Stimulated activated naive CD8-positive, alpha-beta T cell treated with anti-CD3 and anti-CD28 coated beads, Interleukin-15, amount 100 ng/mL, for 72 hours (primary cell): ENCODE data around the gene RANBP17.
"Not testable (repeated sequence)": the region's sequence is repeated elsewhere in the genome, so short reads cannot be mapped to it uniquely, and the experiment has no call there.

Source experiments
- ATAC-seq: fragments of 150-1000 bp; cut with Tn5 transposase; 2 replicates; pipeline ENCODE4 v1.10.0; 2021; ENCODE audit warnings: mild to moderate bottlenecking, moderate library complexity
- DNase-seq, 2 donors: peaks; one replicate each; pipeline ENCODE4 v3.0.0; 2021 to 2022
- H3K27ac Mint-ChIP-seq, 2 donors: one replicate each; pipeline ENCODE4 v1.8.0; 2022; ENCODE audit warnings: mild to moderate bottlenecking in 2 of 2, mixed read lengths in 2 of 2, moderate library complexity in 2 of 2
- H3K27me3 Mint-ChIP-seq: one replicate; pipeline ENCODE4 v1.8.0; 2022; ENCODE audit warnings: mixed read lengths
- H3K4me1 Mint-ChIP-seq: one replicate; pipeline ENCODE4 v1.8.0; 2022; ENCODE audit warnings: mild to moderate bottlenecking, mixed read lengths
- H3K4me3 Mint-ChIP-seq, 2 donors: one replicate each; pipeline ENCODE4 v1.8.0; 2022; ENCODE audit warnings: mild to moderate bottlenecking in 2 of 2, mixed read lengths in 2 of 2, moderate library complexity in 1 of 2
- H3K9me3 Mint-ChIP-seq, 2 donors: one replicate each; pipeline ENCODE4 v1.8.0; 2022; ENCODE audit warnings: mixed read lengths in 2 of 2

The RANBP17 gene

DNA sequence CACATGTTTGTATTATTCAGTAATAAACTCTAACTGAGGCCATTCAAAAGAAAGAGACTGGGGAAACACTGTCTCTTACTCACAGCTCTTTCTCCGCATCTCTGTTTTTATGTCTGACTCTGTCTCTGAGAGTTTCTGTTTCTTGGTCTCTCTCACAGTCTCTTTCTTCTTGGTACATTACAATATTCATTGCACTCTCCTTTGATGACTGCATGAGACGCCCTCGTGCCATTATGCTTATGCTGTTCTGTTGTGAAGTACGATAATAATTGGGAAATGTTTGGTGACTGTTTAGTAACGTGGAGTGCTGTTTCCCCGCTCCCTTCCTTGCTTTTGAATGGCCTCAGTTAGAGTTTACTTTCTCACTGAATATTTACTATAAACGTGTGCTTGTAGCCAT is 421.9 kb downstream of the RANBP17 start:
- no peak overlapping the region for H3K27ac Mint-ChIP-seq
- no peaks in the 10 kb centered on the region for H3K4me1 Mint-ChIP-seq
- H3K4me3 Mint-ChIP-seq: no peak overlapping the region
- ATAC-seq: no peak
- no peak for DNase-seq
- H3K27me3 Mint-ChIP-seq: peaks cover 18% of the 10 kb centered on the region
- H3K9me3 Mint-ChIP-seq: no peaks in the 10 kb centered on the region

DNA sequence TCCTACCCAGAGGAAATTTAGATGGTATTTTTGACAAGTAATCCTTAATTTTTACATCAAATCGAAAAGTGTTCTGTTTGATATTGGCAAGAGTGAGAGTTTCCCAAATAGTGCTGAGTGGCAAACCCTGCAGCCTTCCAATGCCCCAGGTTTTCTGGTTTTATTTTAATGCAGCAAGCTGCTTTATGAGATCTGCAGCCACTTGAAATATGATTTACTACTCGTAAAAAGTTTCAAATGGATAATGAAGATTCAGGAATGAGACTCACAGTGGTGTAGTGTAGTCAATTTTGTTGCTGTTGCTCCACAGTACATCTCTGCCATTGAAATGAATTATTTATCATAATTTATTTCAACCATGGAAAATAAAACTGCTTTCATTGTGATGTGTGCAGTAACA is 423.6 kb downstream of the RANBP17 start:
- no peak overlapping the region for H3K4me3 Mint-ChIP-seq
- no peak for DNase-seq
- H3K4me1 Mint-ChIP-seq: no peaks in the 10 kb centered on the region
- no peak overlapping the region for H3K27ac Mint-ChIP-seq
- no peaks in the 10 kb centered on the region for H3K9me3 Mint-ChIP-seq
- H3K27me3 Mint-ChIP-seq: peaks cover 25% of the 10 kb centered on the region
- no peak for ATAC-seq

DNA sequence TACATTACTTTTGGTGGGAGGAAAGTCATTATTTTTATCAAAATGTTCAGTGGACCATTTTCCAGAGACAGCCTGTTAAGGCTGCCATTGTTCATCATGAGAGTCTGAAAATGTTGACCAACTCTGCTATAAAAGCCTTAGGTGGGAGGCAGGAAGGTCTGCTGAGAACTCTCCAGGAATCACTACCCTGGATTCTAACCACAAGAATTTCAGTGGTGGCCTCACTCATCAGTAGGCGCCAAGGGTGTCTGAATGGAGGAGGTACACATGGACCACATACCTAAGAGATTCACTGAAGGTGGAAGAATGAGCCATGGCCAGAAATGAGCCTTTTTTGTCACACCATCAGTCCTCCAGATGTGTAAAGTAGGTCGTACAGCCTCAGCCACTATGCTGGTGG is 426.2 kb downstream of the RANBP17 start:
- Mint-ChIP-seq H3K4me1 (no peaks in the 10 kb centered on the region), H3K4me3 (no peak overlapping the region), H3K9me3 (no peaks in the 10 kb centered on the region), H3K27ac (no peak overlapping the region), H3K27me3 (peaks cover 25% of the 10 kb centered on the region)
- ATAC-seq (no peak), DNase-seq (no peak)

DNA sequence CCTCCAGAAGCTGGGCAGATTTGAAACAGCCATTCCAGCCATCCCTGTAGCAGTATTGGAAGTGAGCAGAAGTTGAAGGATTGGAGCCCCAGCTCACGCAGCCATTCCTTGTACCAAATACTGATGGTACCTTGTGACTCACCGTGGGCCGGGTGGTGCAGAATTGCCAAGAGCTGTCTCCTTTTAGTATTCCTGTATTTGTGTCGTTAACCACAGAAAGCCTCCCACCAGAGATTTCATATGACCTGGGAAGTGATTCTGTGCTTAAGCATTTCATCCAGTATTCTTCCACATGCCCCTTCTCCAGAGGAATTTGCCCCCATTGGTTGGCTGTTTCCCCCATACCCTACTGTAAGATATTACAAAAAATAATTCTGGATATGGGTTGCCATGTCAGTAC is 429.6 kb downstream of the RANBP17 start:
- DNase-seq (no peak), ATAC-seq (no peak)
- Mint-ChIP-seq H3K4me1 (no peaks in the 10 kb centered on the region), H3K4me3 (no peak overlapping the region), H3K27ac (no peak overlapping the region), H3K27me3 (peaks cover 16% of the 10 kb centered on the region), H3K9me3 (no peaks in the 10 kb centered on the region)

DNA sequence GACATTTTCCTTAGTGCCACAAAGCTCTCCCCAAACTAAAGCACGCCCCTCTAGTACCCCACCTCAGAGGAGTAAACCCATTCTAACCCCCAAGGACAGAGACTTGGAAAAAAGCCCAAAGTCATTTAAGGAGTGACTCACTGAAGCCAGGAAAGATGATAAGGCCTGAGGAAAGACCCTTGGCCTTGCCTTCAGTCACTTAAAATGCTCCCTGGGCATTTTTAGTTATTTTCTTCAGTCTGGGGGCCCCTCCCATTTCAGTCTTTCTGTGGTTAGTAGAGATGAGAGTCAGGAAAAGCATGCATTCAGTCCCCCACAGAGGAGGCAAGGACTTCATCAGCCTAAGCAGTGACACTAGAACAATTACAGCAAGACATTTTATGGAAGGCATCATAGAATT is 433.5 kb downstream of the RANBP17 start:
- H3K27me3 Mint-ChIP-seq: peaks cover under 1% of the 10 kb centered on the region
- DNase-seq (no peak), ATAC-seq (no peak)
- H3K27ac Mint-ChIP-seq: no peak overlapping the region
- no peaks in the 10 kb centered on the region for H3K9me3 Mint-ChIP-seq
- H3K4me3 Mint-ChIP-seq: no peak overlapping the region
- no peaks in the 10 kb centered on the region for H3K4me1 Mint-ChIP-seq

DNA sequence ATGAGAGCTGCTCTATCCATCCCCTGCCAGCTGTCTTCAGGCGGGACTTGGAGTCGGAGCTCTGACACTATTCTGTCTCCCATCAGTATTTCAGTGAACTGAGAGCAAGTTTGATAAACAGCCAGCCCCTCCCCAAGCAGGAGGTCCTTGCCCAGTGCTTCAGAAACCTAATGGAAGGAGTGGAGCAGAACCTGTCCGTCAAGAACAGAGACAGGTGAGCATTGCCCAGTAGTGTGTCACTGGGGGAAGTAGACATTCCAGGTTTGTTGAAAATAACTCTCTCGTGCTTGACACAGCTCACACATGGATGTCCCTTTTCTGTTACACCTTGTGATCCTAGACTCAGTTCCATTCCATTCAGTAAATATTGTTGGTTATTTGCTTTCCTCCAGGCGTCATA is 434.0 kb downstream of the RANBP17 start:
- Mint-ChIP-seq H3K4me1 (no peaks in the 10 kb centered on the region), H3K27ac (no peak overlapping the region), H3K9me3 (no peaks in the 10 kb centered on the region), H3K4me3 (no peak overlapping the region), H3K27me3 (peaks cover 5% of the 10 kb centered on the region)
- DNase-seq: no peak
- ATAC-seq: no peak

DNA sequence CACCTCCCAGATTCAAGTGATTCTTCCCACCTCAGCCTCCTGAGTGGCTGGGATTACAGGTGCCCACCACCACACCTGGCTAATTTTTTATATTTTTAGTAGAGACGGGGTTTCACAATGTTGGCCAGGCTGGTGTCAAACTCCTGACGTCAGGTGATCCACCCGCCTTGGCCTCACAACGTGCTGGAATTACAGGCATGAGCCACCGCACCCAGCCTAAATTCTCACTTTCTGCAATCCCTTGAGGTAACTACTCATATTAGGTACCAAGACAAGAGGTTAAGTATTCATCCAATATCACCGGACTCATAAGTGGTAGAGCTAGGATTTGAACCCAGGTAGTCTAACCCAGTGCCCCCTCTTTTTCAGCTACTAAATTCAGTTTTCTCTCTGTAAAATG is 436.1 kb downstream of the RANBP17 start:
- not testable (repeated sequence) for H3K27ac Mint-ChIP-seq, DNase-seq, H3K9me3 Mint-ChIP-seq, ATAC-seq, H3K4me3 Mint-ChIP-seq, H3K4me1 Mint-ChIP-seq
- peaks cover 10% of the 10 kb centered on the region for H3K27me3 Mint-ChIP-seq

DNA sequence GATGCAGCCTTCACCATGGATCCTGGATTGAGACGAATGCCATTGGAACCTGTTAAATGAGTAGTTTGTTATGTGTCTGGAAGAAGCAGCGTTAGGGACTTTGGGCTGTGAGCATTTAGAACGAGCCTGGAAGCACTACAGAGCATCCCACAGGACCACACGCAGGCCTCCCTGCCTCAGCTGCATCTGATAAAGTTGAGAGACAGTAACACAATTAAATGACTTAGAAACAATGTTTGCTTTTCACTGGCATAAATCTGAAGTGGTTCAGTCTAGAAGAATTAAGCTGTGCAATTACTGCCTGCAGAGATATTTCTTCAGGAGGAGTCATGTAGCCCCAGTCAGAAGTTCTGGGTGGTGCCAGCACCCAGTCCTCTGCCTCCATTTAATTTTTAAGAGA is 437.4 kb downstream of the RANBP17 start:
- ATAC-seq (no peak), DNase-seq (no peak)
- H3K27ac Mint-ChIP-seq: no peak overlapping the region
- no peaks in the 10 kb centered on the region for H3K4me1 Mint-ChIP-seq
- H3K27me3 Mint-ChIP-seq: peaks cover 23% of the 10 kb centered on the region
- no peaks in the 10 kb centered on the region for H3K9me3 Mint-ChIP-seq
- no peak overlapping the region for H3K4me3 Mint-ChIP-seq

DNA sequence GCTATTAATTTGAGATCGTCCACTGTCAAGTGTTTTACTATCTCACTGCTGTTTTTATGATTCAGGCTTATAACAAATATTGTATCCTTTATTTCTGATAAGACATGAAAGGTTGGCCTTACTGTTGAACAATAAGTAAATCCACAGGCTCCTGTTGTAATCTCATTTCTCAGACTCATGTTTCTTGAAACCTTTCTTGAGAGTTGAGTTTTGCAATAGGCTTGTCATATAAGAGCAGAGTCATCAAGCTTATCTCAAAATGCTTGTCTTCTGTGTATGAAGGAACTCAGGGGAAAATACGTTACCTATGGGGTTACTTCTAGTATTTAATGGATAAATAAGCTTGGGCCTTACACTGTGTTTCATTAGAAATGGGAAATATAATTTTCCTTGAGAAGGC is 438.0 kb downstream of the RANBP17 start:
- H3K4me3 Mint-ChIP-seq: no peak overlapping the region
- peaks cover 29% of the 10 kb centered on the region for H3K27me3 Mint-ChIP-seq
- ATAC-seq: no peak

DNA sequence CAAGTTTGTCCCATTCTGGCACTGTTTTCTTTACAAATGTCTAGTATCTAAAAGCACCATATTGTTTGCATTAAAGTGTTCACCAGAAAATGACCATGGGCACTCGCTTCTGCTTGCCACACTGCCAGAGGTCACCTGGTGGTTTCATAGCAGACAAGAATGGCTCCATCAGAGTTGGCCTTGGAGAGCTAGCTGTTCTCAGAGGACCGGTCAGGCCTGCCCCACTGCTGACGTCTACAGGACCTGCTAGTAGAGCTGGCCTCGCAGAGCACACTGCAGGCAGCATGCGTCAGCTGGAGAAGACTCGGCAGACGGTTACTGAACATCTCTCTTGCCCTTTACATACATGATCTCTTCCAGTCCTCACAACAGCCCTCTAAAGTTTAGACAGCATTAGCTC is 438.5 kb downstream of the RANBP17 start:
- Mint-ChIP-seq H3K4me1 (no peaks in the 10 kb centered on the region), H3K4me3 (no peak overlapping the region), H3K27ac (no peak overlapping the region), H3K9me3 (no peaks in the 10 kb centered on the region), H3K27me3 (peaks cover 34% of the 10 kb centered on the region)
- no peak for DNase-seq
- no peak for ATAC-seq

More for the DNA sequence above, 438.0 kb downstream of the RANBP17 start:
- no peaks in the 10 kb centered on the region for H3K4me1 Mint-ChIP-seq
- DNase-seq: no peak
- no peaks in the 10 kb centered on the region for H3K9me3 Mint-ChIP-seq
- H3K27ac Mint-ChIP-seq: no peak overlapping the region

DNA sequence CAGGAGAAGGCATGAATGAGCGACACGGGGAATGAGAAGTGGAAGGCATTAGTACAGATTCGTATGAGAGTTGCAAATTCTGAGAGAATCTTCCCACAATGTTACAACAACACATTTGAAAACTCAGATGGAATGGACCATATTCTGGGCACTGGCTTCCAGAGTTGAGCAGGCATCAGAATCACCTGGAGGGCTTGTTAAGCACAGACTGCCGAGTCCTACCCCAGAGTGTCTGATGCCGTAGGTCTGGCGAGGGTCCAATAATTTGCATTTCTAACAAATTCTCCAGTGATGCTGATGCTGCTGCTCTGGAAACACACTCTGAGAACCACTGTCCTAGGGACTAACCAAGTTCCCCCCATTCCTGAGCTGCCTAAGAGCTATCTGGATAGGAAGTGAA is 444.3 kb downstream of the RANBP17 start:
- DNase-seq (no peak), ATAC-seq (no peak)
- H3K27ac Mint-ChIP-seq: no peak overlapping the region
- H3K4me3 Mint-ChIP-seq: no peak overlapping the region
- H3K4me1 Mint-ChIP-seq: peaks cover 32% of the 10 kb centered on the region
- H3K27me3 Mint-ChIP-seq: peaks cover 84% of the 10 kb centered on the region
- H3K9me3 Mint-ChIP-seq: no peaks in the 10 kb centered on the region

DNA sequence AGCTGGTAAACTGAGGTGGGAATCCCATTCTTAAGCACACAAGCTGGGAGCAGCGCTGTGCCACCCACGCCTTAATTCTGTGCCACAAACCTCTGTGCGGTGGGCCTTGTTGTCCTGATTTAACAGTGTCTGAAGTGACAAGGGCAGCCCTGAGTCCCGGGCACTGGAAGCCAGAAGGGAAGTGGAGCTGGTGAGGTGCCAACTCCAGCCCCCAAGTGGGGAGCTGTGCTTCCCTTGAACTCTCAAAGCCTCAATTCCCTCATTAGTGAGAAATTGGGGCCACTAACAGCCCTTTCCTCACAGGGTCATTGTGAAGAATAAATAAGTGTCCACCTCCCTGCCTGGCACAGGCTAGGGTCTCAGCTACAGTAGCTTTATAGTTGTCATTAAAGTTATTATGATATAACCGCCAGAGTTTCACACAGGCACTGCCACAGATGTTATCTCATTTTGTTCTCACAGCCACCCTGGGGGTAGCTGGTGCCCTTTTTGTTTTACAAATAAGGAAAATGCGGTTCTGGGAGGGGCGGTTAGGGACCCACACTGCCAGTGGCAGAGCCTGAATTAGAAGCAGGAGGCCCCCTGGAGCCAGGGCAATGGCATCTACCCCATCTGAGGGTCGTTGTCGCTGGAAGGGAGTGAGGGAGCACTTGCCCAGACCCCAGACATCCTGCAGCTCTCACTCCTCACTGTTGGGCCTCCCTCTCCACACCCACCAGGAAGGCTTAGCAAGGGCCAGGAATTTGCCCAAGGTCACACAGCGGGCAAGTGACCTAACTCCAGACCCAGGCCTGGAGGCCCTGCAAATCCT is 445.2 kb downstream of the RANBP17 start:
- no peaks in the 10 kb centered on the region for H3K9me3 Mint-ChIP-seq
- no peak for ATAC-seq
- H3K27me3 Mint-ChIP-seq: peaks cover 86% of the 10 kb centered on the region
- DNase-seq: no peak
- H3K27ac Mint-ChIP-seq: no peak overlapping the region
- peaks cover 33% of the 10 kb centered on the region for H3K4me1 Mint-ChIP-seq
- H3K4me3 Mint-ChIP-seq: no peak overlapping the region

DNA sequence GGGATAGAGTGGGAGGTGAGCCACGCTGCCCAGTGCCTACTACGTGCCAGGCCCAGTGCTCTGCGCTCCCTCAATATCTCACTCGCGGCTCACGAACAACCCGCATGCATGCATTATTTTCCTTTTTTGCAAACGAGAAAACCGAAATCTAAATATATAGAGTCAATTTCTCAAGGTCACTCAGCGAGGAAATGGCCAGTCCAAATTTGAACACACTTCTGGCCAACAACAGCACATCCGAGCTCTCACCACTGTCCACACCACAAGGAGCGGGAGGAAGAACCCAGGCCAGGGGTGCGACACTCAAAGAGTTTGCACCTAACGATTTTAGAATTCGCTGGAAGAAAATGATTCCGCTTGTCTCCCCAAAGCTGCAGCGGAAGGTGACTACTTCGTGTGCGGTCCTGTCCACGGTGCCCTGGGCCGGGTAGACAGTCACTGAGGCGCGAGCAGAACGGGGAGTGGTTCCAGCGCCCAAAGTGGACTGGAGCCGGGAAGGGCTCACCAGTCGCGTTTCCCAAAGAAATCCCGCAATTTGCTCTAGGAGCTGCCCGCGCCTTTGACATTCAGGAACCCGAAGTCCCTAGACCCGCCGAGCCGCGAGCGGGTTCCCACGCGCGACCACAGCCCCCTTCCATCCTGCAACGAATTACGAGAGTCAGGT is 446.1 kb downstream of the RANBP17 start:
- H3K4me1 Mint-ChIP-seq: peaks cover 42% of the 10 kb centered on the region
- ATAC-seq (no peak), DNase-seq (no peak)
- no peak overlapping the region for H3K4me3 Mint-ChIP-seq
- H3K27me3 Mint-ChIP-seq: peaks cover 94% of the 10 kb centered on the region
- no peak overlapping the region for H3K27ac Mint-ChIP-seq
- H3K9me3 Mint-ChIP-seq: no peaks in the 10 kb centered on the region

DNA sequence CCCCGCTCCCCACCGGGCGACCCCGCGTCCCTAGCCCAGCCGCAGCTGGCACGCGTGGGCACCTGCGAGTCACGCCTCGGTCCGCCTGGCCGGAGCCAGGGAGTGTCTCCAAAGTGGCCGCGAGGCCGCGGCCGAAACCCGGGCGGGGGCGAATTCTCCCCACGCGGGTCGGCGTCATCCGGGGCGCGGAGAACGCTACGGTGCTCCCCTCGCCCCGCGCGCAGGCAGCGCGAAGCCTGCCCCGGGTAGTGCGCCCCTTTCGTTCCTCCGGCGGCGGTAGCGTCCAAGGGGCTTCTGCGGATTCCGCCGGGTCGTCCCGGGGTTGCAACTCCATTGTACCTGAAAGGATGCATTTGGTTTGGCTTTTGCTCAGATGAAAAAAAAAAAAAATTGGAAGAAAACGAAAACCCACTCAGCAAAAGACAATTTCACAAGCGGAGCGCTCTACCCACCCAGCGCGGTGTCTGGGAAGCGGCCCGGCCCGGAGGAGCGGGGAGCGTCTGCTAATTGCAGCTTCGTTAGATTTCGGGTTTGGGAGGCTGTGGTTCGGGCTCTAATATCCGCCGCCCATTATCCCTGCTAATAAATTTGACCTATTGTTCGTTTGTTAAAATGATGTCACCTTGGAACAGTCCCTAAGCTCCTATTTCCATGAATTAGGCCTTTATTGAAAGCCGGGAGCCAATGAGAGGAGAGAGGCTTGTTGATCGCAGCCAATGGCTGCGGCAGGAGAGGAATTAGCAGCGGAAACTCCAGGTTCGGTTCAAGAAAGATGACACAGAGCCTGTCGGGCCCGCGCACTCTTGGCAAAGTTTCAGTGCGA is 446.8 kb downstream of the RANBP17 start, which contains the start of gene TLX3:
Gene TLX3 (plus strand): TSS at position 796 of the 823 bp plus-strand sequence. CDS start 118 bp downstream, outside the sequence.
- no peak for DNase-seq
- peak within 1 kb of the TSS; percentile 64 to 84 for H3K4me3 Mint-ChIP-seq
- no peaks in the 10 kb centered on the region for H3K9me3 Mint-ChIP-seq
- H3K4me1 Mint-ChIP-seq: peaks cover 49% of the 10 kb centered on the region
- no peak for ATAC-seq
- peaks cover 94% of the 10 kb centered on the region for H3K27me3 Mint-ChIP-seq
- no peak within 1 kb of the TSS for H3K27ac Mint-ChIP-seq

DNA sequence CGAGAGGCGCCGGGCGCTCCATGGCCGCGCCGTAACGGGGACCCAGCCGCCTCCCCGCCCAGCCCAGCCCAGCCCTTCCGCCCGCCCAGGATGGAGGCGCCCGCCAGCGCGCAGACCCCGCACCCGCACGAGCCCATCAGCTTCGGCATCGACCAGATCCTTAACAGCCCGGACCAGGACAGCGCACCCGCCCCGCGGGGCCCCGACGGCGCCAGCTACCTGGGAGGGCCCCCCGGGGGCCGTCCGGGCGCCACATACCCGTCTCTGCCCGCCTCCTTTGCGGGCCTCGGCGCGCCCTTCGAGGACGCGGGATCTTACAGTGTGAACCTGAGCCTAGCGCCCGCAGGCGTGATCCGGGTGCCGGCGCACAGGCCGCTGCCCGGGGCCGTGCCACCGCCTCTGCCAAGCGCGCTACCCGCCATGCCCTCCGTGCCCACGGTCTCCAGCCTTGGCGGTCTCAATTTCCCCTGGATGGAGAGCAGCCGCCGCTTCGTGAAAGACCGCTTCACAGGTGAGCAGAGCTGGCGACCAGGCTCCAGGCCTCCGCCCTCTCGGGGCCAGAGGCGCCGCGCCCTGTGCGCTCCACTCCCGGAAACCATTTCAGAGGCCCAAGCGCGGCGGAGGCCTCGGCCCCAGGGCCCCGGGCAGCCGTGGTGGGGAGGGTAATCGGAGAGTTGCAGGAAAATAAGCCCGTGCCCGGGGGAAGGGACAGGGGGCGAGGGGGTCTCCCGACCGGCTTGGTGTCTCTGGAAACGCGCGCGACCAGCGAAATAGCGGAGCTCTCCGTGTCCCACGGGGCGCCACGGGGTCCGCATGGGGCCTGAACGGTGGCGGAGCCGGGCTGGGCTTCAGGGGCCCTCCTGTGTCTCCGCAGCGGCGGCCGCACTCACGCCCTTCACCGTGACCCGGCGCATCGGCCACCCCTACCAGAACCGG is 447.7 kb downstream of the RANBP17 start:
- ATAC-seq (peak; percentile 21), DNase-seq (no peak)
- Mint-ChIP-seq H3K4me3 (peak overlapping the region; percentile 64 to 84), H3K9me3 (no peaks in the 10 kb centered on the region), H3K27me3 (peaks cover 94% of the 10 kb centered on the region), H3K27ac (no peak overlapping the region), H3K4me1 (peaks cover 54% of the 10 kb centered on the region)
